ENCODE measurements around the gene VPS72.

- no peak for TF ChIP-seq CTCF (IDR thresholded peaks at IDR 0.05)
- no peak for TF ChIP-seq POLR2A (IDR thresholded peaks at IDR 0.05)
Observed at GRCh38 chr1:151187205-151187604, 2.8 kb downstream of the VPS72 start.
